HepG2 (cell line): ENCODE measurements around the gene KRT10. TPM values are rescaled to one million over a fixed set of nuclear protein-coding genes. Genes with fewer than 3 reads are reported as not detected.

ENCODE experiments used
- ATAC-seq: fragments of 200-7000 bp; cut with Tn5 transposase; 3 replicates; pipeline ENCODE4 v1.9.1; 2020; ENCODE audit warnings: mild to moderate bottlenecking, moderate library complexity
- BruUV-seq: library from RNA; stranded (reverse); fragments of 400-500 nt; replicated peaks from 2 replicates; lab custom pipeline; 2021; lab: Mats Ljungman, UMichigan
- CTCF ChIA-PET: fragments of 300-600 bp; formaldehyde crosslinking; extraction: SDS; loops from one replicate; lab custom pipeline; 2021; ENCODE audit warnings: low total read pairs, inconsistent platforms, low intra/inter-chr PET ratio; lab: Yijun Ruan, JAX
- POLR2A ChIA-PET: fragments of 350-600 bp; sonication (Branson Sonifier 250); formaldehyde crosslinking; loops from one replicate; lab custom pipeline; 2020; ENCODE audit warnings: antibody characterized with exemption, inconsistent platforms; lab: Yijun Ruan, JAX
- DNase-seq: peaks from one replicate; pipeline ENCODE4 v3.0.0-alpha.2; 2015; ENCODE audit warnings: low spot score
- FAIRE-seq: peaks from 3 replicates; lab custom pipeline; 2011; peaks lifted over from hg19 to GRCh38; lab: Jason Lieb, UNC
- H2AFZ ChIP-seq: one replicate; pipeline ENCODE4 v1.6.1; 2011; ENCODE audit warnings: low read length, inconsistent platforms
- H3K27ac ChIP-seq: fragments of 300-600 bp; 3 replicates; pipeline ENCODE4 v1.8.0; 2011; ENCODE audit warnings: mixed run types, mild to moderate bottlenecking, mixed read lengths, low read length, inconsistent platforms; ENCODE audit not compliant: insufficient read depth; ENCODE audit errors: extremely low read length
- H3K27me3 ChIP-seq, 2 experiments: fragments of 200-600 bp in 1 of 2; 2 replicates in 1 of 2; 3 replicates in 1 of 2; pipeline versions ENCODE4 v1.6.0 to v1.8.0; 2011; ENCODE audit warnings: low read length in 2 of 2, mild to moderate bottlenecking in 2 of 2, moderate library complexity in 2 of 2, inconsistent platforms in 1 of 2; ENCODE audit not compliant: insufficient read depth in 2 of 2, control insufficient read depth in 1 of 2
- H3K36me3 ChIP-seq, 2 experiments: fragments of 200-600 bp in 1 of 2; replicated peaks in 1 of 2; 2 replicates in 1 of 2; 3 replicates in 1 of 2; pipeline versions ENCODE4 v1.5.1 to v1.8.0; 2011; ENCODE audit warnings: low read length in 2 of 2, inconsistent platforms in 1 of 2; ENCODE audit not compliant: insufficient read depth in 2 of 2, control insufficient read depth in 1 of 2
- H3K4me1 ChIP-seq: 2 replicates; pipeline ENCODE4 v1.5.1; 2012; ENCODE audit warnings: low read length, inconsistent platforms; ENCODE audit not compliant: insufficient read depth
- H3K4me2 ChIP-seq: 2 replicates; pipeline ENCODE4 v1.6.0; 2011; ENCODE audit warnings: low read depth, low read length, inconsistent platforms
- H3K4me3 ChIP-seq, 3 experiments: fragments of 200-600 bp in 1 of 3; sonication (generic), shearing (Covaris generic) in 1 of 3; replicated peaks in 1 of 3; 2 replicates each; pipeline ENCODE4 v1.5.1; 2011 to 2016; ENCODE audit warnings: low read length in 3 of 3, inconsistent platforms in 2 of 3, low read depth in 2 of 3, mild to moderate bottlenecking in 2 of 3, control low read depth in 1 of 3, mixed read lengths in 1 of 3; ENCODE audit not compliant: insufficient read depth in 1 of 3
- H3K79me2 ChIP-seq: one replicate; pipeline ENCODE4 v1.6.1; 2011; ENCODE audit warnings: low read length, inconsistent platforms; ENCODE audit not compliant: insufficient read depth
- H3K9ac ChIP-seq: 2 replicates; pipeline ENCODE4 v1.6.0; 2011; ENCODE audit warnings: mild to moderate bottlenecking, low read depth, low read length, inconsistent platforms; ENCODE audit not compliant: insufficient read depth
- H3K9me3 ChIP-seq: 2 replicates; pipeline ENCODE4 v1.5.1; 2012; ENCODE audit warnings: mild to moderate bottlenecking, low read length
- H4K20me1 ChIP-seq: 2 replicates; pipeline ENCODE4 v1.6.0; 2011; ENCODE audit warnings: inconsistent platforms, mild to moderate bottlenecking, low read length, moderate library complexity; ENCODE audit not compliant: insufficient read depth
- AGO2 ChIP-seq: fragments of 200-400 bp; formaldehyde crosslinking; optimal IDR thresholded peaks from 2 replicates; pipeline ENCODE3; 2017; ENCODE audit warnings: mild to moderate bottlenecking, low read depth, low read length, moderate library complexity
- CBFB ChIP-seq: sonication (generic); formaldehyde crosslinking; IDR thresholded peaks from 2 replicates; pipeline ENCODE4 v1.4.0; 2020; ENCODE audit warnings: missing genetic modification reagents
- CBX5 ChIP-seq: sonication (generic); formaldehyde crosslinking; IDR thresholded peaks from 2 replicates; pipeline ENCODE4 v1.4.0; 2020; ENCODE audit warnings: missing genetic modification reagents, borderline replicate concordance
- GABPB1 ChIP-seq: IDR thresholded peaks from 2 replicates; pipeline ENCODE4 v1.6.1; 2016; ENCODE audit warnings: mild to moderate bottlenecking, missing genetic modification reagents, moderate library complexity, missing compliant biosample characterization
- MAFG ChIP-seq: sonication (generic); formaldehyde crosslinking; IDR thresholded peaks from 2 replicates; pipeline ENCODE4 v1.5.1; 2020; ENCODE audit warnings: mild to moderate bottlenecking, missing genetic modification reagents
- MTF2 ChIP-seq: sonication (generic); formaldehyde crosslinking; IDR thresholded peaks from 2 replicates; pipeline ENCODE4 v1.5.0; 2020; ENCODE audit warnings: missing genetic modification reagents, borderline replicate concordance
- SNRNP70 ChIP-seq: fragments of 200-400 bp; formaldehyde crosslinking; IDR thresholded peaks from 2 replicates; pipeline ENCODE4 v1.6.1; 2017; ENCODE audit warnings: mild to moderate bottlenecking, low read depth, low read length, moderate library complexity
- ZNF44 ChIP-seq: sonication (generic); formaldehyde crosslinking; IDR thresholded peaks from 2 replicates; pipeline ENCODE4 v1.5.1; 2020; ENCODE audit warnings: mild to moderate bottlenecking, missing genetic modification reagents
- ZNF564 ChIP-seq: sonication (generic); formaldehyde crosslinking; IDR thresholded peaks from 2 replicates; pipeline ENCODE4 v1.8.1; 2023; ENCODE audit warnings: mild to moderate bottlenecking, missing genetic modification reagents
- ZNF672 ChIP-seq: sonication (generic); formaldehyde crosslinking; IDR thresholded peaks from 2 replicates; pipeline ENCODE4 v1.8.1; 2022; ENCODE audit warnings: missing genetic modification reagents
- ZNF75D ChIP-seq: sonication (generic); formaldehyde crosslinking; IDR thresholded peaks from 2 replicates; pipeline ENCODE4 v1.8.1; 2023; ENCODE audit warnings: missing genetic modification reagents, mild to moderate bottlenecking, borderline replicate concordance
- ZNF773 ChIP-seq: sonication (generic); formaldehyde crosslinking; IDR thresholded peaks from 2 replicates; pipeline ENCODE4 v1.4.0; 2020; ENCODE audit warnings: missing genetic modification reagents, borderline replicate concordance
- WGBS: methylation state at CpG from one replicate; pipeline ENCODE4 v1.1.6; 2017; ENCODE audit warnings: low lambda C conversion rate; 5-methylcytosine and 5-hydroxymethylcytosine counted together
- in situ Hi-C: cut with HindIII; loops from 2 replicates; pipeline ENCODE4 v1.10.0; 2017; ENCODE audit warnings: low pct_unique_long_range_greater_than_20kb; ENCODE audit not compliant: extremely low pct_ligation_motif_present
- intact Hi-C: fragments of 100-400 bp; cut with micrococcal nuclease; formaldehyde crosslinking; loops from one replicate; pipeline ENCODE4 v1.10.0; 2022; ENCODE audit not compliant: unreplicated experiment
- polyA plus RNA-seq, 8 experiments: library from polyadenylated mRNA; depleted of rRNA in 3 of 8; stranded (reverse) in 7 of 8; unstranded in 1 of 8; fragments of >200 nt; fragmentation: Illumina TruSeq in 4 of 8; extraction: Trizol in 4 of 8; gene quantifications; 2 replicates each; pipeline versions ENCODE4 v1.2.1 to v1.2.3, GENCODE V29; 2011 to 2016; ENCODE audit warnings: low read depth in 4 of 8, missing spikeins in 1 of 8, mixed read lengths in 1 of 8; ENCODE audit not compliant: insufficient read depth in 1 of 8
- total RNA-seq, 5 experiments: library from RNA; depleted of rRNA; stranded (reverse); fragments of >200 nt; fragmentation: Illumina TruSeq; extraction: Trizol; gene quantifications; 2 replicates each; pipeline ENCODE4 v1.2.3, GENCODE V29; 2016; ENCODE audit warnings: low read depth in 1 of 5
- TF ChIP-seq, protein P1 (sequence below): sonication (generic); formaldehyde crosslinking; IDR thresholded peaks from 2 replicates; pipeline ENCODE4 v1.8.0; 2022; ENCODE audit warnings: mild to moderate bottlenecking, missing genetic modification reagents, borderline replicate concordance
- TF ChIP-seq, protein P2 (sequence below): sonication (generic); formaldehyde crosslinking; conservative IDR thresholded peaks from 2 replicates; pipeline ENCODE4 v1.4.0; 2020; ENCODE audit warnings: mild to moderate bottlenecking, missing genetic modification reagents, moderate library complexity
- TF ChIP-seq, protein P3 (sequence below): sonication (generic); formaldehyde crosslinking; IDR thresholded peaks from 2 replicates; pipeline ENCODE4 v1.4.0; 2020; ENCODE audit warnings: mild to moderate bottlenecking, low read depth, missing genetic modification reagents
- TF ChIP-seq, protein P4 (sequence below): sonication (generic); formaldehyde crosslinking; IDR thresholded peaks from 2 replicates; pipeline ENCODE4 v1.5.0; 2020; ENCODE audit warnings: mild to moderate bottlenecking, missing genetic modification reagents, moderate library complexity

The KRT10 gene
- total and polyA plus RNA-seq, 2 of the 13 experiments (the other 11 are each of a cell fraction or from before 2014, with no cell fraction given), result 25.1 to 27.5 TPM

DNA sequence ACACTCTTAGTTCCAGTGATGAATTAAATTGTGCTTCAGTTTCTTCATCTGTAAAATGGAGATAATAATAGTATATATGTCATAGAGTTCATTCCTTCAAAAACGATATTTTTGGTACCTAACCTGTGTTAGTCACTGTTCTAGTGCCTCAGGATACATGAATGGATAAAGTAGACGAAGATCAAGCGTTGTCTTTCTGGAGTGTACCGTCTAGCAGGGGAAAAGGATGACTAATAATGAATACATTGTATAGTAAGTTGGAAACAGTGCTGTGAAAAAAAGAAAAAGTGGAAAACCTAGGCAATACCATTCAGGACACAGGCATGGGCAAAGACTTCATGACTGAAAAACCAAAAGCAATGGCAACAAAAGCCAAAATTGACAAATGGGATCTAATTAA, 8.6 kb downstream of the KRT10 start:
- POLR2A ChIA-PET, result no interaction called here
- TF ChIP-seq SNRNP70, result no peak
- TF ChIP-seq CBFB, result no peak
- TF ChIP-seq GABPB1 (CRISPR knock-in tag), result no peak
- TF ChIP-seq, protein P1, sequence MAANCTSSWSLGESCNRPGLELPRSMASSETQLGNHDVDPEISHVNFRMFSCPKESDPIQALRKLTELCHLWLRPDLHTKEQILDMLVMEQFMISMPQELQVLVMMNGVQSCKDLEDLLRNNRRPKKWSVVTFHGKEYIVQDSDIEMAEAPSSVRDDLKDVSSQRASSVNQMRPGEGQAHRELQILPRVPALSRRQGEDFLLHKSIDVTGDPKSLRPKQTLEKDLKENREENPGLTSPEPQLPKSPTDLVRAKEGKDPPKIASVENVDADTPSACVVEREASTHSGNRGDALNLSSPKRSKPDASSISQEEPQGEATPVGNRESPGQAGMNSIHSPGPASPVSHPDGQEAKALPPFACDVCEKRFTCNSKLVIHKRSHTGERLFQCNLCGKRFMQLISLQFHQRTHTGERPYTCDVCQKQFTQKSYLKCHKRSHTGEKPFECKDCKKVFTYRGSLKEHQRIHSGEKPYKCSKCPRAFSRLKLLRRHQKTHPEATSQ (CRISPR knock-in tag), result no peak
- TF ChIP-seq, protein P2, sequence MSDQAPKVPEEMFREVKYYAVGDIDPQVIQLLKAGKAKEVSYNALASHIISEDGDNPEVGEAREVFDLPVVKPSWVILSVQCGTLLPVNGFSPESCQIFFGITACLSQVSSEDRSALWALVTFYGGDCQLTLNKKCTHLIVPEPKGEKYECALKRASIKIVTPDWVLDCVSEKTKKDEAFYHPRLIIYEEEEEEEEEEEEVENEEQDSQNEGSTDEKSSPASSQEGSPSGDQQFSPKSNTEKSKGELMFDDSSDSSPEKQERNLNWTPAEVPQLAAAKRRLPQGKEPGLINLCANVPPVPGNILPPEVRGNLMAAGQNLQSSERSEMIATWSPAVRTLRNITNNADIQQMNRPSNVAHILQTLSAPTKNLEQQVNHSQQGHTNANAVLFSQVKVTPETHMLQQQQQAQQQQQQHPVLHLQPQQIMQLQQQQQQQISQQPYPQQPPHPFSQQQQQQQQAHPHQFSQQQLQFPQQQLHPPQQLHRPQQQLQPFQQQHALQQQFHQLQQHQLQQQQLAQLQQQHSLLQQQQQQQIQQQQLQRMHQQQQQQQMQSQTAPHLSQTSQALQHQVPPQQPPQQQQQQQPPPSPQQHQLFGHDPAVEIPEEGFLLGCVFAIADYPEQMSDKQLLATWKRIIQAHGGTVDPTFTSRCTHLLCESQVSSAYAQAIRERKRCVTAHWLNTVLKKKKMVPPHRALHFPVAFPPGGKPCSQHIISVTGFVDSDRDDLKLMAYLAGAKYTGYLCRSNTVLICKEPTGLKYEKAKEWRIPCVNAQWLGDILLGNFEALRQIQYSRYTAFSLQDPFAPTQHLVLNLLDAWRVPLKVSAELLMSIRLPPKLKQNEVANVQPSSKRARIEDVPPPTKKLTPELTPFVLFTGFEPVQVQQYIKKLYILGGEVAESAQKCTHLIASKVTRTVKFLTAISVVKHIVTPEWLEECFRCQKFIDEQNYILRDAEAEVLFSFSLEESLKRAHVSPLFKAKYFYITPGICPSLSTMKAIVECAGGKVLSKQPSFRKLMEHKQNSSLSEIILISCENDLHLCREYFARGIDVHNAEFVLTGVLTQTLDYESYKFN (CRISPR knock-in tag), result no peak
- no peak for TF ChIP-seq AGO2
- TF ChIP-seq, protein P3, sequence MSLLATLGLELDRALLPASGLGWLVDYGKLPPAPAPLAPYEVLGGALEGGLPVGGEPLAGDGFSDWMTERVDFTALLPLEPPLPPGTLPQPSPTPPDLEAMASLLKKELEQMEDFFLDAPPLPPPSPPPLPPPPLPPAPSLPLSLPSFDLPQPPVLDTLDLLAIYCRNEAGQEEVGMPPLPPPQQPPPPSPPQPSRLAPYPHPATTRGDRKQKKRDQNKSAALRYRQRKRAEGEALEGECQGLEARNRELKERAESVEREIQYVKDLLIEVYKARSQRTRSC, result no peak
- no peak for TF ChIP-seq ZNF44 (CRISPR knock-in tag)
- TF ChIP-seq ZNF773 (CRISPR knock-in tag), result no peak
- TF ChIP-seq MTF2, result no peak
- no peak for TF ChIP-seq MAFG (CRISPR knock-in tag)
- TF ChIP-seq ZNF564, result no peak
- no peak for TF ChIP-seq ZNF672 (CRISPR knock-in tag)
- no peak for TF ChIP-seq ZNF75D (CRISPR knock-in tag)
- TF ChIP-seq, protein P4, sequence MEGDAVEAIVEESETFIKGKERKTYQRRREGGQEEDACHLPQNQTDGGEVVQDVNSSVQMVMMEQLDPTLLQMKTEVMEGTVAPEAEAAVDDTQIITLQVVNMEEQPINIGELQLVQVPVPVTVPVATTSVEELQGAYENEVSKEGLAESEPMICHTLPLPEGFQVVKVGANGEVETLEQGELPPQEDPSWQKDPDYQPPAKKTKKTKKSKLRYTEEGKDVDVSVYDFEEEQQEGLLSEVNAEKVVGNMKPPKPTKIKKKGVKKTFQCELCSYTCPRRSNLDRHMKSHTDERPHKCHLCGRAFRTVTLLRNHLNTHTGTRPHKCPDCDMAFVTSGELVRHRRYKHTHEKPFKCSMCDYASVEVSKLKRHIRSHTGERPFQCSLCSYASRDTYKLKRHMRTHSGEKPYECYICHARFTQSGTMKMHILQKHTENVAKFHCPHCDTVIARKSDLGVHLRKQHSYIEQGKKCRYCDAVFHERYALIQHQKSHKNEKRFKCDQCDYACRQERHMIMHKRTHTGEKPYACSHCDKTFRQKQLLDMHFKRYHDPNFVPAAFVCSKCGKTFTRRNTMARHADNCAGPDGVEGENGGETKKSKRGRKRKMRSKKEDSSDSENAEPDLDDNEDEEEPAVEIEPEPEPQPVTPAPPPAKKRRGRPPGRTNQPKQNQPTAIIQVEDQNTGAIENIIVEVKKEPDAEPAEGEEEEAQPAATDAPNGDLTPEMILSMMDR, result no peak
- no peak for TF ChIP-seq CBX5
- Histone ChIP-seq H3K27ac (no peak overlapping the region), H3K4me2 (no peak overlapping the region), H3K4me3 (no peak overlapping the region), H2AFZ (no peak overlapping the region), H3K36me3 (peaks cover 4 to 7% of the 10 kb centered on the region in 2 experiments; a peak in 3 of 5 replicates), H4K20me1 (no peaks in the 10 kb centered on the region), H3K9ac (no peak overlapping the region), H3K27me3 (no peaks in the 10 kb centered on the region; a peak in 2 of 5 replicates), H3K9me3 (no peaks in the 10 kb centered on the region), H3K4me1 (peaks cover 20% of the 10 kb centered on the region), H3K79me2 (peaks cover 8% of the 10 kb centered on the region)
- no peak for FAIRE-seq
- DNase-seq, result no peak
- CTCF ChIA-PET, result no interaction called here
- in situ Hi-C loops, result no loop called here
- ATAC-seq, result no peak
- intact Hi-C loops, result no loop called here
- no TSS peak for BruUV-seq
- 28% methylated on average over 4 of the region's 4 CpGs for WGBS
